K562 (cell line): ENCODE results near the gene DNAJC18. TPM values are rescaled to one million over a fixed set of nuclear protein-coding genes. Genes with fewer than 3 reads are reported as not detected.

Experiments
- ATAC-seq: fragments of 200-7000 bp; cut with Tn5 transposase; 3 replicates; pipeline ENCODE4 v1.9.1; 2020; ENCODE audit warnings: moderate library complexity
- BruUV-seq: library from RNA; stranded (reverse); fragments of 400-500 nt; replicated peaks from 2 replicates; lab custom pipeline; 2021; lab: Mats Ljungman, UMichigan
- CTCF ChIA-PET: fragments of 300-600 bp; formaldehyde crosslinking; extraction: SDS; loops from one replicate; lab custom pipeline; 2021; ENCODE audit warnings: low intra/inter-chr PET ratio; lab: Yijun Ruan, JAX
- POLR2A ChIA-PET: fragments of 300-600, 350-650 bp; sonication (Branson Sonifier 250); formaldehyde crosslinking; extraction: SDS; loops from one replicate; lab custom pipeline; 2021; ENCODE audit warnings: antibody characterized with exemption, inconsistent platforms; lab: Yijun Ruan, JAX
- DNase-seq, 4 experiments: peaks; one replicate each; pipeline versions ENCODE4 v3.0.0 to v3.0.0-alpha.2; 2011 to 2018; ENCODE audit warnings: low spot score in 3 of 4, mixed read lengths in 3 of 4; ENCODE audit errors: extremely low read depth in 1 of 4
- FAIRE-seq: peaks from 2 replicates; lab custom pipeline; 2011; peaks lifted over from hg19 to GRCh38; lab: Jason Lieb, UNC
- H2AFZ ChIP-seq: 2 replicates; pipeline ENCODE4 v1.6.0; 2011; ENCODE audit warnings: low read depth, low read length, control low read depth, inconsistent platforms
- H3K27ac ChIP-seq: fragments of 200-600 bp; 3 replicates; pipeline ENCODE4 v1.8.0; 2011; ENCODE audit warnings: low read depth, mild to moderate bottlenecking, control low read depth, inconsistent platforms, low read length, moderate library complexity, mixed read lengths; ENCODE audit errors: extremely low read depth
- H3K27me3 ChIP-seq, 2 experiments: fragments of 300-600 bp in 1 of 2; 2 replicates in 1 of 2; 3 replicates in 1 of 2; pipeline versions ENCODE4 v1.6.0 to v1.8.0; 2011; ENCODE audit warnings: inconsistent platforms in 2 of 2, low read length in 2 of 2, mild to moderate bottlenecking in 1 of 2, mixed read lengths in 1 of 2, moderate library complexity in 1 of 2; ENCODE audit not compliant: control insufficient read depth in 2 of 2, insufficient read depth in 2 of 2
- H3K36me3 ChIP-seq: fragments of 300-600 bp; 3 replicates; pipeline ENCODE4 v1.8.0; 2011; ENCODE audit warnings: mild to moderate bottlenecking, low read length, inconsistent platforms; ENCODE audit not compliant: control insufficient read depth, insufficient read depth
- H3K4me1 ChIP-seq, 2 experiments: fragments of 200-600 bp in 1 of 2; replicated peaks in 1 of 2; 2 replicates in 1 of 2; 3 replicates in 1 of 2; pipeline versions ENCODE4 v1.5.1 to v1.8.0; 2011; ENCODE audit warnings: inconsistent platforms in 2 of 2, low read length in 2 of 2, mild to moderate bottlenecking in 1 of 2, mixed read lengths in 1 of 2, moderate library complexity in 1 of 2; ENCODE audit not compliant: control insufficient read depth in 2 of 2, insufficient read depth in 2 of 2
- H3K4me2 ChIP-seq: 2 replicates; pipeline ENCODE4 v1.6.1; 2011; ENCODE audit warnings: low read length, control low read depth, inconsistent platforms, mixed read lengths; ENCODE audit not compliant: insufficient read depth
- H3K4me3 ChIP-seq: fragments of 200-600 bp; sonication (generic), shearing (Covaris generic); 2 replicates; pipeline ENCODE4 v1.5.1; 2016; ENCODE audit warnings: control low read depth, inconsistent platforms
- H3K79me2 ChIP-seq: fragments of 200-600 bp; 3 replicates; pipeline ENCODE4 v1.8.0; 2011; ENCODE audit warnings: low read length, inconsistent platforms; ENCODE audit not compliant: control insufficient read depth, insufficient read depth
- H3K9ac ChIP-seq, 2 experiments: 2 replicates each; pipeline versions ENCODE4 v1.6.0 to v1.6.1; 2011; ENCODE audit warnings: low read depth in 2 of 2, low read length in 2 of 2, control low read depth in 1 of 2, inconsistent platforms in 1 of 2, mild to moderate bottlenecking in 1 of 2, mixed read lengths in 1 of 2; ENCODE audit not compliant: insufficient read depth in 1 of 2
- H3K9me1 ChIP-seq: one replicate; pipeline ENCODE4 v1.6.0; 2011; ENCODE audit warnings: inconsistent platforms, mild to moderate bottlenecking, low read length, moderate library complexity; ENCODE audit not compliant: control insufficient read depth, insufficient read depth
- H3K9me3 ChIP-seq: replicated peaks from 2 replicates; pipeline ENCODE4 v1.5.1; 2011; ENCODE audit warnings: low read depth, low read length, inconsistent platforms; ENCODE audit not compliant: control insufficient read depth, insufficient read depth
- H4K20me1 ChIP-seq: replicated peaks from 2 replicates; pipeline ENCODE4 v1.6.1; 2011; ENCODE audit warnings: low read length, inconsistent platforms, mixed read lengths; ENCODE audit not compliant: control insufficient read depth, insufficient read depth
- MTA3 ChIP-seq: fragments of 450-650 bp; formaldehyde crosslinking; IDR thresholded peaks from 2 replicates; pipeline ENCODE4 v1.6.1; 2017; ENCODE audit warnings: mild to moderate bottlenecking, borderline replicate concordance
- NRF1 ChIP-seq, 2 experiments: fragments of 450-650 bp; IDR thresholded peaks in 1 of 2; conservative IDR thresholded peaks in 1 of 2; 2 replicates each; pipeline ENCODE4 v1.6.1; 2014; ENCODE audit warnings: mild to moderate bottlenecking in 2 of 2
- WGBS: fragments of 100-300 bp; shearing (Covaris generic); methylation state at CpG from one replicate; pipeline ENCODE4 v1.1.6; 2016; ENCODE audit warnings: low coverage, mixed read lengths; ENCODE audit not compliant: insufficient coverage; ENCODE audit errors: missing lambda C conversion rate; 5-methylcytosine and 5-hydroxymethylcytosine counted together
- in situ Hi-C: fragments of 300-500 bp; cut with MboI; formaldehyde crosslinking; loops from 4 replicates; pipeline ENCODE4 v1.15.0; 2018; ENCODE audit warnings: inconsistent platforms, mixed read lengths
- intact Hi-C: fragments of 100-400 bp; cut with micrococcal nuclease; formaldehyde crosslinking; loops from 2 replicates; pipeline ENCODE4 v1.14.2; 2022
- polyA plus RNA-seq, 8 experiments: library from polyadenylated mRNA; depleted of rRNA in 4 of 8; stranded (reverse) in 5 of 8; unstranded in 3 of 8; fragments of >200 nt; fragmentation: Nextera tagmentation in 2 of 8; fragmentation: Illumina TruSeq in 1 of 8; extraction: Ambion mirVana in 2 of 8; extraction: Trizol in 1 of 8; gene quantifications; 2 replicates each; pipeline versions ENCODE4 v1.2.1 to v1.2.3, GENCODE V29; 2011 to 2014; ENCODE audit warnings: inconsistent platforms in 1 of 8, missing spikeins in 1 of 8
- total RNA-seq, 7 experiments: library from RNA; depleted of rRNA in 6 of 7; stranded (reverse); fragments of >200 nt in 6 of 7; fragmentation: Illumina TruSeq in 2 of 7; extraction: Trizol in 2 of 7; gene quantifications; 2 replicates each; pipeline versions ENCODE4 v1.2.1 to v1.2.3, GENCODE V29; 2011 to 2021; ENCODE audit warnings: low replicate concordance in 1 of 7
- TF ChIP-seq, protein P1 (sequence below), 2 experiments: IDR thresholded peaks; 2 replicates each; pipeline ENCODE4 v1.6.1; 2012; ENCODE audit warnings: improper control_type of control experiment in 2 of 2, low read depth in 2 of 2, low read length in 2 of 2, borderline replicate concordance in 1 of 2

DNAJC18 gene
- total and polyA plus RNA-seq, 9 of the 15 experiments (the other 6 are each of a cell fraction or from before 2014, with no cell fraction given): 1.5 to 13.3 (median 7.5) TPM

DNA sequence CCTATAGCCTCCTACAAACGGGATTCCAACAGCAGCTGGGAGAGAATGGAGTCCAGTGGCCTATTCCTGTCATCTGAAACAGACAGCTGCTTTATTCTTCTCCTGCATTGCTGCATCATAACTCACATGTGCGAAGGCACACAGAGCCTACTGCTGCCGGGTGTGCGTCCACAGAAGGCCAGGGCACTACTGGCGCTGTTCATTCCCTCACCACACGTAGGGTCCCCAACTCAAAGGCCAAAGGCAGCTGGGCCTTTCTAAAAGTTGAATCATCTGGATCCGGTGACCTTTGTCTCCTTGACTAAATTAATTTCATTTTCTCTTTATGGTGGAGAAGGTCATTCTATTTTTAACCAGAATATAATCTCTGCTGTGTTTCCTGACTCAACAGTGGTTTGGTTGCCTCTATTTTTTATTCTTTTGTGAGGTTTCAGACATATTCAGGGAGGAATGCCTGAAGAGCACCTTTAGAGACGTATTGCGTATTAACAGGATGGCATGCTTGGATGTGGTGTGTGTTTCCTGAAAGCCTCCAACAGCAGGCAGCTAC lies 24.7 kb downstream of the DNAJC18 start:
- Histone ChIP-seq H3K4me1 (peaks cover 4 to 13% of the 10 kb centered on the region in 2 experiments), H3K9ac (no peak overlapping the region), H3K4me3 (no peak overlapping the region), H3K9me1 (no peaks in the 10 kb centered on the region), H3K27me3 (no peaks in the 10 kb centered on the region), H3K9me3 (no peaks in the 10 kb centered on the region), H2AFZ (no peak overlapping the region), H3K27ac (no peak overlapping the region), H3K4me2 (no peak overlapping the region), H3K79me2 (no peaks in the 10 kb centered on the region), H3K36me3 (no peaks in the 10 kb centered on the region), H4K20me1 (no peaks in the 10 kb centered on the region)
- no peak for ATAC-seq
- intact Hi-C loops (loop anchor here (5.0 kb wide), 1 partner anchor 127 kb away; no protein-coding TSS in a partner anchor), in situ Hi-C loops (loop anchor here (10.0 kb wide), 1 partner anchor 350 kb away; no protein-coding TSS in a partner anchor)
- no TSS peak for BruUV-seq
- no peak for FAIRE-seq
- 77% methylated on average over 9 of the region's 9 CpGs for WGBS
- ChIA-PET CTCF (no interaction called here), POLR2A (interaction anchor here (0.6 to 1.4 kb wide), 4 partner anchors 9 to 239 kb away, joined by 3 to 5 read pairs (median 4); partner anchors contain the start of gene SPATA24)
- no peak for DNase-seq
- TF ChIP-seq, protein P1, sequence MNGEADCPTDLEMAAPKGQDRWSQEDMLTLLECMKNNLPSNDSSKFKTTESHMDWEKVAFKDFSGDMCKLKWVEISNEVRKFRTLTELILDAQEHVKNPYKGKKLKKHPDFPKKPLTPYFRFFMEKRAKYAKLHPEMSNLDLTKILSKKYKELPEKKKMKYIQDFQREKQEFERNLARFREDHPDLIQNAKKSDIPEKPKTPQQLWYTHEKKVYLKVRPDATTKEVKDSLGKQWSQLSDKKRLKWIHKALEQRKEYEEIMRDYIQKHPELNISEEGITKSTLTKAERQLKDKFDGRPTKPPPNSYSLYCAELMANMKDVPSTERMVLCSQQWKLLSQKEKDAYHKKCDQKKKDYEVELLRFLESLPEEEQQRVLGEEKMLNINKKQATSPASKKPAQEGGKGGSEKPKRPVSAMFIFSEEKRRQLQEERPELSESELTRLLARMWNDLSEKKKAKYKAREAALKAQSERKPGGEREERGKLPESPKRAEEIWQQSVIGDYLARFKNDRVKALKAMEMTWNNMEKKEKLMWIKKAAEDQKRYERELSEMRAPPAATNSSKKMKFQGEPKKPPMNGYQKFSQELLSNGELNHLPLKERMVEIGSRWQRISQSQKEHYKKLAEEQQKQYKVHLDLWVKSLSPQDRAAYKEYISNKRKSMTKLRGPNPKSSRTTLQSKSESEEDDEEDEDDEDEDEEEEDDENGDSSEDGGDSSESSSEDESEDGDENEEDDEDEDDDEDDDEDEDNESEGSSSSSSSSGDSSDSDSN (IDR thresholded peaks at IDR 0.05; ENCODE audit: borderline replicate concordance in 1 of 2, low read depth in 2 of 2, low read length in 2 of 2): no peak
- TF ChIP-seq NRF1 (conservative IDR thresholded peaks at IDR 0.05 in 1 of 2, IDR thresholded peaks at IDR 0.05 in 1 of 2): 0 out of 4 replicates have a peak, but pooled peaks of 1 of the 2 experiments have one; percentile 13
- TF ChIP-seq MTA3: no peak
